Measurements from ENCODE around the gene GBX1.

DNA sequence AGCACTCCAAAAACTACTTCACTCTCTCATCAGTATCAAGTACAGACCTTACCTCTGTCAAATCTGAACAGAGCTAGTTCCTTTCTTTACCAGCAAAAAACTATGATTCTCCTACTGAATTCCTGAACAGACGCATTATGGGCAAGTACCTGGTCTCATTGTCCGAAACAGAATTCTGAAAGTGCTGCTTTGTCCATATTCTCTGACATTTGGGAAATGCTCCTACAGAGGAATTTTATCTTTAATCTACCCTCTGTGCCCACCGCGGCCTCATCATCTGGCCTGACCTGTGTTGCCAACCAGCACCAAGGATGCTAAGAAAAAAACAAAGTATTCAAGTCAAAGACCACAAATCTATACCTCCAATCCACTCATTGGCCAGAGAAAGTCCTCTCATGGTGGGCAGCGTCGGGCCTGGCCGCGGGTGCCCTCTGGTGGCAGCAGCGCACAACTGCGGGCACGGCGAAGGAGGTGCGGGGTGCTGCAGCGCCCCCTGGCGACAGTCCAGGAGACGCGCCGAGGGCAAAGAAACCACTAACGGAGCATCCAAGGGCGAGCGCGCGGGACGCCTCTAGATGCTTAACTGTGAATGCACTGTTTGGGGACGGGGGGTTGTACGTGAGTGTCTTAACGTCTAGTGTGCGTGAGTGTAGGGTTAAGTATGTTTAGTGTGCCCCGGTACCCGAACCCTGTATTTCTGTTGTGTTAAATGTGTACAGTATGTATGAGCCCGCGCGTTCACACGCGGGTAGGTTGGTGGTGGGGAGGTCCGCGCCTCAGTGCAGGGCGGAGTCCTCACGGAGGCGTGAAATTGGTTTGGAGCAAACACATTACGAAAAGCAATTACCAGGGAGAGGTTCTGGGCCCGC lies 5.0 kb upstream of the GBX1 start:
- TF ChIP-seq POLR2A (IDR thresholded peaks at IDR 0.05), result no peak
- TF ChIP-seq POLR2AphosphoS5 (IDR thresholded peaks at IDR 0.05), result no peak

Measured in suprapubic skin (tissue), 4 donors.